GM12878 (cell line): ENCODE results near the gene CSNK1G3.

Experiments used
- CEBPB ChIP-seq, 2 experiments: fragments of 150-350 bp in 1 of 2; IDR thresholded peaks; 2 replicates each; pipeline ENCODE4 v1.6.1; 2012 to 2014; ENCODE audit warnings: low read depth in 2 of 2, low read length in 2 of 2, borderline replicate concordance in 1 of 2, inconsistent platforms in 1 of 2
- POLR2A ChIP-seq: IDR thresholded peaks from 2 replicates; pipeline ENCODE4 v1.6.1; 2011; ENCODE audit warnings: low read depth, mild to moderate bottlenecking, low read length
- REST ChIP-seq: IDR thresholded peaks from 2 replicates; pipeline ENCODE4 v1.6.1; 2012; ENCODE audit warnings: mild to moderate bottlenecking, low read depth, low read length
- YBX1 ChIP-seq: fragments of 450-650 bp; IDR thresholded peaks from 2 replicates; pipeline ENCODE4 v1.6.1; 2016; ENCODE audit warnings: antibody characterized with exemption
- ZBED1 ChIP-seq: IDR thresholded peaks from 2 replicates; pipeline ENCODE4 v1.6.1; 2016; ENCODE audit warnings: borderline replicate concordance

GRCh38 chr5:123598028-123598689 is 86.2 kb downstream of the CSNK1G3 start:
- TF ChIP-seq POLR2A (no peak), YBX1 (no peak), CEBPB (IDR thresholded peaks at IDR 0.05; ENCODE audit: borderline replicate concordance in 1 of 2, low read depth in 2 of 2, low read length in 2 of 2) (no peak), ZBED1 (no peak), REST (no peak)
